GM21381 (cell line): ENCODE data around the gene CCDC178.
A peak's percentile ranks its signal among the peaks of the same experiment; 100 is the strongest.
"Not testable (repeated sequence)": the region's sequence is repeated elsewhere in the genome, so short reads cannot be mapped to it uniquely, and the experiment has no call there.

Experiments
- ATAC-seq: cut with Tn5 transposase; IDR thresholded peaks from one replicate; pipeline ENCODE4 v1.9.1; 2021; ENCODE audit warnings: mild to moderate bottlenecking, moderate library complexity; ENCODE audit not compliant: unreplicated experiment

The CCDC178 gene

GRCh38 chr18:33022370-33022769, 418.2 kb downstream of the CCDC178 start:
- ATAC-seq, result no peak

- no peak for ATAC-seq
Observed at GRCh38 chr18:33020877-33021276, 419.6 kb downstream of the CCDC178 start.

GRCh38 chr18:33014060-33014796, 426.3 kb downstream of the CCDC178 start:
- no peak for ATAC-seq

GRCh38 chr18:33010149-33010548, 430.4 kb downstream of the CCDC178 start:
- ATAC-seq, result no peak

- ATAC-seq, result no peak
Observed at GRCh38 chr18:32998921-32999320, 441.6 kb downstream of the CCDC178 start.

- ATAC-seq, result no peak
Observed at GRCh38 chr18:32998285-32998684, 442.2 kb downstream of the CCDC178 start.

- ATAC-seq, result no peak
Observed at GRCh38 chr18:32983721-32984120, 456.8 kb downstream of the CCDC178 start.

GRCh38 chr18:32980896-32981295, 459.6 kb downstream of the CCDC178 start:
- no peak for ATAC-seq

GRCh38 chr18:32975501-32975900, 465.0 kb downstream of the CCDC178 start:
- no peak for ATAC-seq

- no peak for ATAC-seq
Observed at GRCh38 chr18:32975163-32975436, 465.4 kb downstream of the CCDC178 start.

GRCh38 chr18:32974421-32975162, 465.9 kb downstream of the CCDC178 start:
- ATAC-seq, result no peak

GRCh38 chr18:32968248-32968647, 472.3 kb downstream of the CCDC178 start:
- no peak for ATAC-seq

- no peak for ATAC-seq
Observed at GRCh38 chr18:32966141-32966540, 474.4 kb downstream of the CCDC178 start.

GRCh38 chr18:32961538-32961937, 479.0 kb downstream of the CCDC178 start:
- no peak for ATAC-seq

- peak; percentile 67 for ATAC-seq
Observed at GRCh38 chr18:32958746-32959145, 481.8 kb downstream of the CCDC178 start.

- ATAC-seq, result no peak
Observed at GRCh38 chr18:32956591-32957315, 483.8 kb downstream of the CCDC178 start.

GRCh38 chr18:32952318-32952717, 488.2 kb downstream of the CCDC178 start:
- not testable (repeated sequence) for ATAC-seq

GRCh38 chr18:32937597-32937996, 502.9 kb downstream of the CCDC178 start:
- ATAC-seq, result no peak

- no peak for ATAC-seq
Observed at GRCh38 chr18:32937066-32937465, 503.5 kb downstream of the CCDC178 start.

GRCh38 chr18:32934201-32934600, 506.3 kb downstream of the CCDC178 start:
- ATAC-seq, result no peak

- ATAC-seq, result peak; percentile 97
Observed at GRCh38 chr18:32930695-32931301, 509.7 kb downstream of the CCDC178 start.
